HG03378 (cell line): Measurements from ENCODE around the gene TRIP11.

Experiments used
- ATAC-seq: cut with Tn5 transposase; IDR thresholded peaks from one replicate; pipeline ENCODE4 v1.9.1; 2021; ENCODE audit warnings: mild to moderate bottlenecking, moderate library complexity; ENCODE audit not compliant: unreplicated experiment

The TRIP11 gene

DNA sequence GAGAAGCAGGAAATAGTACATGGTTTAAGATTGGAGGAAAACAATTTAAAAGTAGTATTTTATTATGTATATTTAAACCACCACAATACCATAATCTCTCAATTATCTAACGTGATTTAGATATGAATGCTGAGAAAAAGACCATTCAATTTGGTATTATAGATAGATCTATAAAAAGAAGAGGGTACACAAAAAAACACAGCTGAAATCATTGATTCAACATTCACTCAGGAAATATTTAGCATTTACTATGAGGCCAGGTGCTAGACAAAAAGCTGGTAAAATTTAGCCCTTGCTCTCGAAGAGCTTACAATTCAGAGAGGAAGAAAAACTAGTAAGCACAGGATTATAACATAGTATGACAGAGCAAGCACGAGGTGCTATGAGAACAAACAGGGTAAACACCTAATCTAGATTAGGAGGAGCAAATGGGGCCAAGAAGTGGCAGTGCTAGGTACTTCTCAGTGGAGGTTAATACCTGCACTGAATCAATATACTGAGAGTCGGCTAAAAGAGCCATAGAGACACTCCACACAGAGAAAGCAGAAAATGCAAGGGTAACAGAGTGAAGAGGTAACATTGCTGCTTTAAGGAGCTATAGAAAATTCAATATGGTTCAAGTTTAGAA, 27.6 kb downstream of the TRIP11 start:
- ATAC-seq, result no peak

DNA sequence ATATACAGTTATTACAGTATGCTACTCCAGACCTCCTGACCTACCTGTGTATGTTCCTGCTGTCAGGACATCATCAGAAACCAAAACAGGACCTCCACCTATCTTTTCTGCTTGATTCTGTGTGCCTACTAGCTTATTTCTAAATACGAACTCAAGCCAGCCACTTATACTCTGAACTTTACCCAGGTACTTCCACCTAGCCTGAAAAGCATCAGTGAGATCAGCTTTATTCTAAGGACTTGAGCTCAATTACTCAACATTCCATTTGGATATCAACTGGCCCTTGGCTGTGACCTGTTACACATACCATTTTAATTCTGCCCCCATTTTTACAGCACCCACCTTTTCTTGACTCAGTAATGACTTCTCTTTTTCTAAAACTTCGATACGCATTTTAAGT, 29.2 kb downstream of the TRIP11 start:
- ATAC-seq, result no peak

DNA sequence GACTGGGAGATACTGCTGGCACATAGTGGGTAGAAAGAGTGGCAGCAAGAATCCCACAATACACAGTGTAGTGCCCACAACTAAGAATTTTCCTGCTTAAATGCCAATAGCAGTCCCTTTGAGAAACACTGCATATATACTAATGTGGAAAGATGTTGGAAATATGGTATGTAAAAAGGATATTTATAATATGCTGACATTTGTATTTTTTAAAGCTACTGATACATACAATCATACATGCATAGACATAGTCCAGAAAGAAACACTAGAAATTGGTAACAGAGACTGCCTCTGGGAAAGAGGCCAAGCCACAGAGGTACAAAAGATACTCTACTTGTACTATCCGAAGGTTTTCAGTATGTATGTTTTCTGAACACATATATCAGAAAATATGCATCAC, 30.3 kb downstream of the TRIP11 start:
- ATAC-seq, result no peak

DNA sequence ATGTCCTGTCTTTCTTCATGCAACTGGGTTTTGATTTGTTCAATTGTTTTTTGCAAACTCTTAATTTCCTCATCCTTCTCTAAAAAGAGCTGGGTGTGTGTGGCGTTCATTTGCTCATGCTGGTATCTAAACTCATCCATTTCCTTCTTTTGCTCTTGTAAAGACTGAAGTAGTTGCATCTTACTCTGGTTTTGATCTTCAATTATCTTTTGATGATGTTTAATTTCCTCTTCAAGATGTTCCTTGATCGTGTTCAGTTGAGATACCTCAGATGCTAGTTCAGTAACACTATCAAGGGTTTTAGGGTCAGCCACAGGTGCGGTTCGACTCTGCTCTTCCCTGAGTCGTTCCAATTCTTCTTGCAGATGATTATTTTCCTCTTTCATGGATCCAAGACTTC, 34.8 kb downstream of the TRIP11 start:
- ATAC-seq, result no peak

DNA sequence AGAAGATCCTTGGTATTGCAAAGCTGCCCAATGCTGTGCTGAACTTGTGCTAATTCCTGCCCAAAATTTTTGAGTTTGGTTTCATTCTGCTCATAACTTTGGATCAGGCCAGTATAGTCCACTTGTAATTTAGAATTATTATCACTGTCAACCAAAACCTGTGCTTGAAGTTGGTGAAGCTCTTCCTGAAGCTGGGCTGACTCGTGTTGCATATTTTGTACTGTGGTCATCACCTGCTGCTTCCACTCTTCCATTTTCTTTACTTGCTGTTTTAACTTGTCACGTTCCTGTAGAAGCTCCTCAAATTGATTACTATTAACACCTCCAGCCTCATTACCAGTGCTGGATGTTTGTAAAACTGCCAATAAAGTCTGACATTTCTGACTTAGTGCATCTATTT, 35.8 kb downstream of the TRIP11 start:
- ATAC-seq, result no peak

DNA sequence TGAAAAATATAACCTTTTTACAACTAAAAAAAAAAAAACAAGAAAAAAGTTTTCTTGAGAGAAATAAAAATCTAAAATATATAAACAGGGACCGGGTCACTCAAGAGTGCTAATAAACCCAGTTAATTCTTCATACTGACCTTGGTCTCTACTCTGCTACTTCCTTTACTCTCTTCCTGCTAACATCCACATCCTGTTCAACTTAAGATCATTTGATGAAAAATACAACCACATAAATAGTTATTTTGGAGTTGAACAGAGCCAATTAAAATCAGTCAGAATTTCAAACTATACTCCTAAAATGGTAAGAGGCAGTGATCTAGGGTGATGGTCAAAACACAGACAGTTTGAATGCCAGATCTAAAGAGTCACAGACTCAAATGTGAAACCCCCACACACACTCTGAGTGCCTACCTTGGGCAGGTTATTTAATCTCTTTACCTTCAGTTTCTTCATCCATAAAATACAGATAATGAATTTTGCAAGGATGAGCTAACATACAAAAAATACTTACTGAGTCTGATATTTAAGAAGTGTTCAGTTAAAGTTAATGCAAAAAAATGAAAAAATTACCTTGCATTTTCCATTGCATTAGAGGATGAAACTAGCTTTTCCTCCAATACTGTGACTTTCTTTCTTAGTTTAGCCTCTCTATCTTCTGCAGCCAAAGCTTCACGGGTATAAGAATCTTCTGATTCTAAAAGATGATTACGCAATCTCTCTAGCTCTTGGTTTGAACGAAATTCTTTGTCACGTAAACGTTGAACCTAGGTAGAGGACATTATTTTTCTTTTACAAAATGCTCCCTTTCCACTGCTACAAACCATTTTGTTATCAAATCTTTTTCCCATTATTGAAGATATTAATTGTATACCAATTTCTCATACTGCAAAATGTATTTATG, 40.9 kb downstream of the TRIP11 start:
- ATAC-seq, result no peak

DNA sequence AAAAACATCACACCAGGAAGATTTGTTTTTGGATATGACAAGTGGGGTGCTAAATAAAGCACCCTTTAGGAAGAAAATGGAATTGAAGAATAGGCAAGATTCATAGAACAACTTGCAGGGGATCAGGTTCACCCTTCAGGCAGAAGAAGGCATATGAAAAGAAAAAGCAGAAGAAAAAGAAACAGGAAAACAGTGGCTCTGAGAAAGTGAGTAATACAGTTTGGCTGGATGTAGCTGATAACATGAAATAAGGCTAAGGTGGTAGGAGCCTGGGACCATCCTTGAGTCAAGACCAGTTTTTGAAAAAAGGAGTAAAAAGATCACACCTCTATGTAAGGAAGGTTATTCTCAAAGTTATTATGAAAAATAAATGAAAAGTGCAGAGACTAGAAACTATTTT, 42.4 kb downstream of the TRIP11 start:
- ATAC-seq, result no peak

DNA sequence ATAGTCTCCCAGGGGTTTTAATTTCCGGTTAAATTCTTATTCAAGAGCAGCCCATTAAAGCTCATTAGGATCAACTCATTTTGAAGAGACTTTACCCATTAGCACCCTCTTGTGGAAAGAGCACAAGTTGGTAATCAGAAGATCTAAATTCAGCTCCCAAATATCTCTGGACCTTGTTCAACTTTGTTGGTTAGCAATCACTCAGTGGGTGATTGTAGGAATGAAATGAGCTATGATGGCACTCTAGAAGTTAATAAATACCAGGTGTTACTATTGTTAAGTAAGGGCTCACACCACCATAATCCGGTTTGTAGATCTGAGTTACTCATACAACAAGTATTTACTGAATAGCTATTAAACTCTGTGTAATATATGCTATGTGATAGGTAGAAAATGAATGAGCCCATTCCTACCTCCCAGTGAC, 42.9 kb downstream of the TRIP11 start:
- ATAC-seq, result no peak

DNA sequence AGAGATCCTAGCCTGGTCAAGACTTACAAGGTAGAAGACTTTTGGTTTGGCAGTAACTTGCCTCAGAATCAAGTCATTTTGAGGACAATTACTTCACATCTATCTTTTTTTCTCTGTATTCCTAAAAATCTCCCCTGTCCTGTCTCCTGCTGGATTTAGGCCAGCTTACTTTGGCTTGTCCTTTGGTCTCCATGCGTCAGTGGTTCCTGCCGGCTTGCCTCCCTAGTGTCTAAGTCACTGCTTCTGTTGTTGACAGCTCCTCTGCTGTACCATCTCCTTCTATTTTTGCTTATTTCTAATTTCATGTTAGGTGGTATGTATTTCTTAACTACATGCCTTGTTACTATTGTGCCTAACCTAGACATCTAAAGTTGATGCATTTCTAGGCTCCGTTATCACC, 52.7 kb downstream of the TRIP11 start:
- ATAC-seq, result no peak

DNA sequence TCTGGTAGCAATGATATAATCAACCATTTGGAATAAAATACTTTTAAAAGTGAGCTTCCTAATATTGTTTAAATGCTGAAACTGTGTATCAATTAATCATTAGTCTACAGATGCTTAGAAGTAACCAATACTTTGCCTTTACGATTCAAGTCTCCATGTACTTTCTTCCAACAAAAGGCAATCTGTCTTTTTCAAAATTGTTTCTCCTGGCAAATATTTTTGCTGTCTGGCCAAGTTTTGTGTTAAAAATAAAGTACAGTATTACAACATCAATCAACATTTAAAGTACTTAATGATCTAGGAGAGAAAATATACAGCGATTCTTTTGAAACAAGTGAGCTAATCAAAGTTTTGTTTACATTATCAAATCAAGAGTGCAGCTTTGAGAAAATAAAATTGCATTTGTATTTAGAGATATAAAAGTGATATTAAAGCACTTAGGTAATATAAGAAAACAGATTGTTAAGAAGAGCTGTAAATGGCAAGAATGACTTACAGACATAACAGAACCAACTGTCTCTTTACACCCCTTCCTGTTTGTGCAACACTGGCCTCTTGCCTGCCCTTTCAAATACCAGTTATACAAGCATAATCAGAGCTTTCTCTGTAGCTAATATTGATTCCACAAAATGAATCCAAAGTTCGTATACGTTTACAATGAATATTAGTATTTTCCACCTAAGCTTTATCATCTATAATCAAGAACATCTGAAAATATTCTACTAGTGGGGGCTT, 54.2 kb downstream of the TRIP11 start:
- no peak for ATAC-seq

DNA sequence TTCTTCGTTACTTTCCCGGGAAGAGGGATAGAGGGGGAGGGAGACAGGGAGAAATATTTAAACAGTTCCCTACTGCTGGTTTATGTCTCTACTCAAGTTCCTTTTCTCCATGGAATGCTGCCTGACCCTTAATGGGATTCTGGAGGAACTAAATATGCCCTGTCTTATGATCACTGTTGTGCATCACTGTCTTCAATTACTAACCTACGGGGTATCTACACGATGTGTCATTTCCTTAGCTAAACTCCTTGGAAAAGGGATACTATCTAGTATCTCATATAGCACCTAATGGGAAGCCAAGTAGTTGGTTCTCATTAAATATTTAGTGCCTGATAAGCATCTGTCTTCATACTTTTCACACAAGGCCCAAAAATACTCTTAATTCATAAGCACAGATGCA, 54.9 kb downstream of the TRIP11 start:
- no peak for ATAC-seq

DNA sequence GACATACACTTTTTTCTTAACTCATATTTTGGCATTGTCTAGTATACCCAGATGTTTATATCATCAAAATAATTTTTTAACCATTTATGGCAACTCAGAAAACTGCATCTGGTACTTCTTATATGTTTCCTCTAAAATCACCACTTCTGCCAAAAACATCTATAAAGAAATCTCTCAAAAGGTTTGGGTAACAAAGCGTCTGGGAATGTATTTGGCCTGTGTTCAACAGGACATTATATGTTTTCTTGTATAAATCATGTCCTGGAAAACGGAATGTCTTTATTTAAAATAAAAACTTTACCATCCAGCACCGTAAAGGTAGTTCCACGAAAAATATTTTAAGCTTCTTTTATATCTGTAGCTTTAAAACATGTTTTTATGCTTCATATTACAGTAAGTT, 56.3 kb downstream of the TRIP11 start:
- no peak for ATAC-seq

DNA sequence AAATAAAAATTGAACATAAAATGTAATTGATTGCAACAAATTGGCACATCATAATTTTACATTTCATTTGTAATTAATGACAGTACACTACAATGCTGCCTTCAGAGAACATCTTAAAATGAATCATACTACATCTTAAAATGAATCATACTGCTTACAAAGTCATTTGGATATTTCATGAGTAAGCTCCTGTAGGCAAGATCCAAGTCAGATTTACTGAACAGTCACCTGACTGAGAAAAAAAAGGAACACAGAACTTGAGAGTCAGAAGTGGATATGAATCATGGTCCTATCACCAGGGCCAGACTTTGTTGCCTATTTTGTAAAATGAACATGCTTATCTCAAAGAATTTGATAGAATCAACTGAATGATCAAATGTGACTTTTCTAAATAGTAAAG, 59.7 kb downstream of the TRIP11 start:
- ATAC-seq, result peak; percentile 78

DNA sequence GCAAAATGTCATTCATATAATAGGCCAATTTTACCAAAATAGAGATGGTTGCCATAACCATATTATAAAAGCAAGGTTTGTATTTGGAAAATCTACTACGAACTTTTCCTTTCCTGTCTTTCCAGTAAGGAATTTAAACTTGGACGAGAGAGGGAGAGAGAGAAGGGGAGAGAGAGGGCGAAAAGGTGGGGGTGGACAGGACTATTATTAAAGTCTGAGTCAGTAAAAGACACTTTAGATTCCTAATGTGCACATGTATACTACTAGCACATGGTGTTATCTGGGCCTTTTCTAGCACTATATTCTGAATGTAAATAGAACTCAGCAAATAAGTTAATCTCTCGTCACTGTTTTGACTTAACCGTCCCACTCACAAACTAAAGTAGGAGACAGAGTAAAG, 62.0 kb downstream of the TRIP11 start:
- no peak for ATAC-seq

DNA sequence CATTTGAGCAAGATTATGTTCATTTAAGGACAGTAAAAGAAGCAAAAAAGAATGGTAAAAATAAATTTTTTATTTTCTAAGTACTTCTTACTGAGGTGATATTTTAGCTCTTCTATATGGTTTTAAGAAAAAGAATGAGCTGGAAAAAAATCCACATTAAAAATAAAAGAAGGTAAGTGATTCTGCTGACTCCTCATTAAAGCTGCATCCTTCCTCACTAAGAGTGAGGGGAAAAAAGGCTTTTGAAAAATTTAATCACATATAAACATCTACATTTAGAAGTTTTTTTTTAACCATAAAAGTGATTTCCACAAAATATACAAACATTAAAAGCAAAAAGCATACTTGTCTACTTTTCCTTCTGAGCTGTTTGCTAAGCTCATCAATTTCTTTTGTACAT, 64.1 kb downstream of the TRIP11 start:
- no peak for ATAC-seq

DNA sequence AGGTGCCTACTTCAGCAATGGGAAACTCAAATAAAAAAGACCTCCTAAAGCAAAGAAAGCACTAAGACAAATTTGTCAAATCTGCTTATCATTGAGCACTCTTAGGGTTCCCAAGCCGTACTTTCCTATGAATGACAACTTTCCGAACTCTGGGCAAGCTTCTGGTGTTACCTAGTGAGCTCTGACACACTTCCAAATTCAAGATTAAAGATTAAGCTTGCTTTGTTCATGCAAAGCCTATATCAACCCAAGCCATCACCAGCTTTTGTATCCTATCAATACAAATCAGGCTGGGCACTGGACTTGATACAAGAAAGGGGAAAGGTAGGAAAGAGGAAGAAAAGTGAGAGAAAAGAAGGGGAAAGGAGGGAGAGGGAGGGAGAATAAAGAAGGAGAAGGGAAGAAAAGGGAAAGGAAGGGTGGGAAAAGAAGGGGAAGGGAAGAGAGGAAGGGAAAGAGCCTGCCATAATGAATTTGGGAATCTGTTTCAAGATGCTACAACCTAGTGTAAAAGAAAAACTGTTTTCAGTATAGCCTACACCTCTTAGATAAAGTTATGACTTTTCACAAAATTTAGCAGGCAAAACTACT, 68.6 kb downstream of the TRIP11 start:
- no peak for ATAC-seq

DNA sequence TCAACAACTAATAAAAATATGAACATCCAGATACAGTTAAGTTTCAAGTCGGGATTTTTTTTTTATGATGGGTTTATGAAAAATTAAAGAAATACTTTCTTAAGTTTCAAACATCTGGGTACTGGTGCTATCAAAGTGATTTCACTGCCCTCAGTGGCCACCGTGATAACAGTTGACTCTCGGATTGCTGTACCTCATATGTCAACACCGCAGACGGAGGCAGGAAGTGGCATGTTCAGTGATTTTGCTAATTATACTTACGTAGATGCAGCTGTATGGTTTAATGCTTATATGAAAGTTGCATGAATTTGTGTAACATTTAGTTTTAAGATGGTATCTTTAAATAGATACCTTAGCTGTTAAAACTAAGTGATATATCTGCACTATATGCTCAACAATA, 71.6 kb downstream of the TRIP11 start:
- no peak for ATAC-seq

DNA sequence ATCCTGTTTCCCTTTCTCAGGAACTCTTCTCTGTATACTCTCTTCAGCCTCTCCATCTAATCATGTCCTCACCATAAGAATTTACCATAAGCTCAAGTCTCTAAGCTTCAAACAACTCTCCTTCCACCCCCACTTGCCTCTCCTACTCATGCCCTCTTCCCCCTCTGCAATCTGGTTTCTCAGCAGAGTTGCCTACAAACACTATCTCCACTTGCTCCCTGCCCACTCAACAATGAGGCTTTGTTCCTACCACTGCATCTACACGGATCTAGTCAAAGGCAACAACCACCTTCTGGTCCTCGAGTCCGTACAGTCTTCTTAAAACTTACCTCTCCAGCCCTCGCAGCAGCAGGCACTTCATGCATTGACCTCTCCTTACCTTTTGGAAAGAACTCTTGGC, 75.1 kb downstream of the TRIP11 start:
- no peak for ATAC-seq

DNA sequence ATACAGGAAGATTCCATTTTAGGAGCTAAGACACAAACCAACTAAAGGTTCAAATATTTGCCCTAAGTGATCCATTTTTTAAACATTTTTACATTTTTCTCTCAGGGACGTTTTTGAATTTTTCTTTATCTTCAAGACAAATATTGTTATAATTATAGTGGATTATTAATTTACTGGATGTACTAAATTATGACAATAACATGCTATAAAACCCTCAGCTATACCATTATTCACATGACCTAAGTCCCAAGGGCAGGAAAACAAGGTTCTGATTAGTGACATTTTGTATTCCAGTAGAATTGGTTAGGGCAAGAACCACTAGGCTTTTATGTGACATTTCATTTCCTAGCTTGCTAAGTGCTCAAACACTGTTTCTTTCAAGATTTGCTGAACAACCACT, 75.8 kb downstream of the TRIP11 start:
- ATAC-seq, result no peak

DNA sequence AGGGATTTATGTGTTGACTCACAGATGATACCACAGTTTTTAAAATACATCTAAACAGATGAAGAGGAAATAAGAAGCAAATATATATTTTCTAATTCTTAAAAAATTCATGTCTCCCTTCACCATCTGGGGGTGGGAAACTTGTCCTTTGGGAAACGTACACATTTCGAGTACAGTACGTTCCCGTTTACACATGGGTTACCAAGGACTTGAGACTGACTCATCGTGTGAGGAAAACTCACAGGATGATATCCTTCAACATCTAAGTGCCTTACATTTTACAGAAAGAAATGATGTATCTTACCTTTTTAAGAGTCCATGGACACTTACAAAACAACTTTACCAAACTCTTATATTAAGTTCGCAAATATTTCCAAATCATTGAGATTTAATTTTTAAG, 76.4 kb downstream of the TRIP11 start:
- no peak for ATAC-seq
